Thyroid gland (tissue), 4 donors: ENCODE results near the gene DNMT3A. TPM values are rescaled to one million over a fixed set of nuclear protein-coding genes. Genes with fewer than 3 reads are reported as not detected.
A peak's percentile ranks its signal among the peaks of the same experiment; 100 is the strongest.

Source experiments
- DNase-seq, 2 donors: peaks; one replicate each; pipeline ENCODE4 v3.0.0-alpha.2; 2019
- H3K27ac ChIP-seq, 3 donors: fragments of 200-600 bp; sonication (generic); 1 replicate in 2 of 3; 2 replicates in 1 of 3; pipeline ENCODE4 v1.5.1; 2016 to 2019; ENCODE audit warnings: mild to moderate bottlenecking in 1 of 3, moderate library complexity in 1 of 3
- H3K27me3 ChIP-seq: fragments of 200-600 bp; sonication (generic); one replicate; pipeline ENCODE4 v1.5.1; 2019
- H3K36me3 ChIP-seq, 2 donors: fragments of 200-600 bp; sonication (generic); one replicate each; pipeline ENCODE4 v1.5.1; 2016 to 2019
- H3K4me1 ChIP-seq, 2 donors: fragments of 200-600 bp; sonication (generic); one replicate each; pipeline ENCODE4 v1.5.1; 2017 to 2019
- H3K4me3 ChIP-seq, 3 donors: fragments of 200-600 bp; sonication (generic); replicated peaks in 1 of 3; 1 replicate in 2 of 3; 2 replicates in 1 of 3; pipeline ENCODE4 v1.5.1; 2016; ENCODE audit warnings: mild to moderate bottlenecking in 1 of 3
- H3K9me3 ChIP-seq: fragments of 200-600 bp; sonication (generic); one replicate; pipeline ENCODE4 v1.5.1; 2017
- POLR2A ChIP-seq, 2 donors: fragments of 450-650 bp; IDR thresholded peaks; one replicate each; pipeline ENCODE4 v1.6.1; 2017; ENCODE audit warnings: antibody characterized with exemption in 2 of 2, mild to moderate bottlenecking in 2 of 2, moderate library complexity in 1 of 2
- WGBS, 2 donors: methylation state at CpG; one replicate each; pipeline ENCODE4 v1.1.5; 2017; 5-methylcytosine and 5-hydroxymethylcytosine counted together
- intact Hi-C: fragments of 100-400 bp; cut with DNase I; formaldehyde crosslinking; loops from one replicate; pipeline ENCODE4 v1.15.1; 2023
- total RNA-seq, 4 donors: library from RNA; depleted of rRNA; stranded (reverse); fragments of >200 nt; gene quantifications; one replicate each; pipeline ENCODE4 v1.2.3, GENCODE V29; 2016
- TF ChIP-seq, protein P1 (sequence below), 6 experiments: fragments of 200-600 bp in 3 of 6; fragments of 450-650 bp in 3 of 6; sonication (generic) in 3 of 6; IDR thresholded peaks; one replicate each; pipeline ENCODE4 v1.5.1; 2016 to 2019; ENCODE audit warnings: antibody characterized with exemption in 6 of 6, mild to moderate bottlenecking in 2 of 6, inconsistent platforms in 1 of 6, moderate library complexity in 1 of 6

Gene DNMT3A
- total RNA-seq, 4 donors from 2014 or later, result 17.3 to 40.9 (median 18.8) TPM

DNA sequence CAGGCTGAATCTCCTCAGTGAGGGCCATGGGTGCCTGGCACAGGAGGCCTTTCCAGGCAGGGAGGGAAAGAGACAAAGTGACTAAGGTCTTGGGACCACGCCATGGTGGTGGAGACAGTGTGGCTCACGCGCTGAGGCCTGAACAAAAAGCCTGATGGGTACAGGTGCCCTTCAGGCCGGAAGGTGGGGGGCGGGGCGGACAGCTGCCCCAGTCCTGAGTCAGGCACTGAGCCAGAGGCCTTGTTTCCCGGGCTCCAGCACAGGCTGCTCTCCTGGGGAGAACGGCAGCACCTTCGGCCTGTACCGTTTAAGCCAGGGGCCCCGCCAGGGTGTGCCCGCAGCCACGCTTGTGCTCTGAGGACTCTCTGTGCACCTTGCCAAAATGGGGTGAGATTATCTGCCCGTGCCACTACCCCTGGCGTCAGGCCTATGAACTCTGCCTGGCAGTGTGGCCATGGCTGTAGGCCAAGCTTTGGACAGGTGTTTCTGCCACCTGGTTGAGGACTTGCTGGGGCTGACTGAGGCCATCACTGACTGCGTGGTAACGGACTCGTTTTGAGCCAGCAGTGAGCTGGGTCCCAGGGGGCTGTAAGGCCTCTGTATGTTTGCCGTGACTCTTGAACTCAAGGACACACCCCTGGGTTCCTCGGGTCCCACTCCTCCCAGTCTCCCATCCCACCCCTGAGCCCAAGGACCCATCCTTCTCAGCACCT, 31.7 kb upstream of the DNMT3A start:
- 42 to 52% methylated on average over 4 to 18 of the region's 20 CpGs for WGBS, 2 donors
- Histone ChIP-seq H3K27ac (peak overlapping the region; percentile 17 to 45 (median 38)), H3K9me3 (no peaks in the 10 kb centered on the region), H3K27me3 (no peaks in the 10 kb centered on the region), H3K36me3 (no peaks in the 10 kb centered on the region), H3K4me3 (no peak overlapping the region), H3K4me1 (peaks cover 8 to 23% of the 10 kb centered on the region in 2 donors)
- TF ChIP-seq POLR2A (IDR thresholded peaks at IDR 0.05), result no peak
- TF ChIP-seq, protein P1, sequence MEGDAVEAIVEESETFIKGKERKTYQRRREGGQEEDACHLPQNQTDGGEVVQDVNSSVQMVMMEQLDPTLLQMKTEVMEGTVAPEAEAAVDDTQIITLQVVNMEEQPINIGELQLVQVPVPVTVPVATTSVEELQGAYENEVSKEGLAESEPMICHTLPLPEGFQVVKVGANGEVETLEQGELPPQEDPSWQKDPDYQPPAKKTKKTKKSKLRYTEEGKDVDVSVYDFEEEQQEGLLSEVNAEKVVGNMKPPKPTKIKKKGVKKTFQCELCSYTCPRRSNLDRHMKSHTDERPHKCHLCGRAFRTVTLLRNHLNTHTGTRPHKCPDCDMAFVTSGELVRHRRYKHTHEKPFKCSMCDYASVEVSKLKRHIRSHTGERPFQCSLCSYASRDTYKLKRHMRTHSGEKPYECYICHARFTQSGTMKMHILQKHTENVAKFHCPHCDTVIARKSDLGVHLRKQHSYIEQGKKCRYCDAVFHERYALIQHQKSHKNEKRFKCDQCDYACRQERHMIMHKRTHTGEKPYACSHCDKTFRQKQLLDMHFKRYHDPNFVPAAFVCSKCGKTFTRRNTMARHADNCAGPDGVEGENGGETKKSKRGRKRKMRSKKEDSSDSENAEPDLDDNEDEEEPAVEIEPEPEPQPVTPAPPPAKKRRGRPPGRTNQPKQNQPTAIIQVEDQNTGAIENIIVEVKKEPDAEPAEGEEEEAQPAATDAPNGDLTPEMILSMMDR (IDR thresholded peaks at IDR 0.05), result peak in 4 of 6 experiments; percentile 12 to 57 (median 30)
- intact Hi-C loops, result loop anchor here (10.0 kb wide), 1 partner anchor 151 kb away; no protein-coding TSS in a partner anchor
- peak; percentile 92 to 94 for DNase-seq

GRCh38 chr2:25372405-25373268, 30.9 kb upstream of the DNMT3A start:
- TF ChIP-seq POLR2A (IDR thresholded peaks at IDR 0.05), result no peak
- TF ChIP-seq, protein P1 (IDR thresholded peaks at IDR 0.05), result no peak
- Histone ChIP-seq H3K4me3 (no peak overlapping the region), H3K9me3 (no peaks in the 10 kb centered on the region), H3K27ac (peak overlapping the region; percentile 17 to 45 (median 38)), H3K36me3 (no peaks in the 10 kb centered on the region), H3K27me3 (no peaks in the 10 kb centered on the region), H3K4me1 (peaks cover 8 to 23% of the 10 kb centered on the region in 2 donors)
- intact Hi-C loops, result loop anchor here (10.0 kb wide), 1 partner anchor 152 kb away; no protein-coding TSS in a partner anchor
- 79 to 86% methylated on average over 24 to 25 of the region's 25 CpGs for WGBS, 2 donors
- no peak for DNase-seq

DNA sequence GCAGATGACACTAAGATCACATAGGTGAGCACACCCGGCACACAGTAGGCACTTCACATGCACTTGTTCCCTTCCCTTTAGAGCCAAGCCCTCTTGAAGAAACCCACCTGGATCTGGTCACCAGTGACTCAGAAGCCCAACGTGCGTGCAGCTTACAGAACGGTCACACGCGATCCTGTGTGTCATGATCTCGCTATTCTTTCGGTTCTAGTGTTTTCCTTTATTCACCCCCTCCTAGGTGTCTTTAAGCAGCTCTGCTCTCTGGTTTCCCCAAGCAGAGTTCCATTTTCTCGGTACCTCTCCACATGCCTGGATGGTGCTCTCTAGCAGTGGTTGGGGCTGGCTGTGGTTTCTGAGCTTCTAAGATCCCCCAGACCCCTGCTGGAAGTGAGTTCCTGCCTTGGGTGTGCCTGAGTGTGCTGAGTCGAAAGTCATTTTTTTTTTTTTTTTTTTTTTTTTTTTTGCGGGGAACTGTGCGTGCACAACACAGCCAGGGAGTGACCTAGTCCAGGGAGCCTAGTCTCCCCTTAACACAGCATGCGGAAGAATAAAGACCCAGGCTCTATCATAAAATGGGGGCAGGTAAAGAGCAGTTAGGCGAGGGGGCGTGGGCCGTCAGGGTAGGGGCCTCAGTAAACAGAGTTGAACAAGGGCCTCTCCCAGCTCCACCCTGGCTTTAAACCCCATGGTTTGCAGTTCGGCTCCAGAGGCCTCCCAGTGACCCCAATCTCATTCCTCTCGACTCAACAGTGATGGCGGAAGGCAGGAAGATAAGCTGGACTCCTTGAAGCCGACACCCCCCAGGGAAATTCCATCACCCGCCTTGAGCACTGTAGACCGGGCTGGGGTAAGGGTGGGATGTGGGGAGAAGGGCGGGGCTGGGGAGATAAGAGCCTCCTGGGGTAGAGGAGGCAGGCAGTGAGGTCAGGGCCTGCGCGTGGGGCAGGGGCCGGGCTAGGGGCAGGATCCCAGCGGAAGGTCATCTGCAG, 29.8 kb upstream of the DNMT3A start:
- 90 to 93% methylated on average over 27 of the region's 27 CpGs for WGBS, 2 donors
- TF ChIP-seq, protein P1 (IDR thresholded peaks at IDR 0.05), result no peak
- TF ChIP-seq POLR2A (IDR thresholded peaks at IDR 0.05), result no peak
- H3K36me3 ChIP-seq, result no peaks in the 10 kb centered on the region
- intact Hi-C loops, result loop anchor here (10.0 kb wide), 1 partner anchor 153 kb away; no protein-coding TSS in a partner anchor
- no peaks in the 10 kb centered on the region for H3K27me3 ChIP-seq
- no peak overlapping the region for H3K4me3 ChIP-seq
- no peak for DNase-seq
- no peaks in the 10 kb centered on the region for H3K9me3 ChIP-seq
- peaks cover 8 to 15% of the 10 kb centered on the region in 2 donors for H3K4me1 ChIP-seq
- no peak overlapping the region for H3K27ac ChIP-seq

GRCh38 chr2:25369876-25370275, 28.2 kb upstream of the DNMT3A start:
- Histone ChIP-seq H3K4me3 (no peak overlapping the region), H3K36me3 (no peaks in the 10 kb centered on the region), H3K9me3 (no peaks in the 10 kb centered on the region), H3K4me1 (peaks cover 8 to 12% of the 10 kb centered on the region in 2 donors), H3K27me3 (no peaks in the 10 kb centered on the region), H3K27ac (no peak overlapping the region)
- intact Hi-C loops, result loop anchor here (10.0 kb wide), 1 partner anchor 155 kb away; no protein-coding TSS in a partner anchor
- DNase-seq, result no peak
- TF ChIP-seq, protein P1 (IDR thresholded peaks at IDR 0.05), result no peak
- TF ChIP-seq POLR2A (IDR thresholded peaks at IDR 0.05), result no peak
- 70 to 72% methylated on average over 5 of the region's 5 CpGs for WGBS, 2 donors
